Left lobe of liver (tissue), 2 donors: ENCODE measurements around the gene TRPV3. TPM values are rescaled to one million over a fixed set of nuclear protein-coding genes. Genes with fewer than 3 reads are reported as not detected.
"Not testable (repeated sequence)": the region's sequence is repeated elsewhere in the genome, so short reads cannot be mapped to it uniquely, and the experiment has no call there.

Experiments used
- ATAC-seq: fragments of 200-7000 bp; cut with Tn5 transposase; one replicate; pipeline ENCODE4 v1.9.1; 2020; ENCODE audit warnings: mild to moderate bottlenecking, moderate library complexity
- DNase-seq: peaks from one replicate; pipeline ENCODE4 v3.0.0-alpha.2; 2020; ENCODE audit warnings: low spot score
- total RNA-seq: library from RNA; stranded (reverse); gene quantifications from one replicate; pipeline ENCODE4 v1.2.1, GENCODE V29; 2021
- donor health status: DM: no; HTN: no; CAD: no; lungs with moderate emphysema.
- donor health status: DM: no; HTN: yes; CAD: no.

TRPV3 gene
- total RNA-seq, result 0.28 TPM

GRCh38 chr17:3557768-3558583 lies at the start of gene TRPV3:
TRPV3 (minus strand) TSS chr17:3557812; CDS start chr17:3554850, 2,962 bp downstream.
- ATAC-seq (peak; percentile 43), DNase-seq (peak; percentile 60)

GRCh38 chr17:3603870-3604259 lies 46.3 kb upstream of the TRPV3 start:
- ATAC-seq, result no peak
- no peak for DNase-seq

- DNase-seq (no peak), ATAC-seq (no peak)
Observed at GRCh38 chr17:3603119-3603869, 45.7 kb upstream of the TRPV3 start.

- no peak for DNase-seq
- peak; percentile 53 for ATAC-seq
Observed at GRCh38 chr17:3602499-3602898, 44.9 kb upstream of the TRPV3 start.

- ATAC-seq (peak; percentile 40), DNase-seq (no peak)
Observed at GRCh38 chr17:3600529-3601205, 43.1 kb upstream of the TRPV3 start.

- ATAC-seq (no peak), DNase-seq (no peak)
Observed at GRCh38 chr17:3598078-3598477, 40.5 kb upstream of the TRPV3 start.

- ATAC-seq (no peak), DNase-seq (no peak)
Observed at GRCh38 chr17:3596804-3597464, 39.3 kb upstream of the TRPV3 start.

GRCh38 chr17:3594976-3595375 lies 37.4 kb upstream of the TRPV3 start:
- no peak for DNase-seq

GRCh38 chr17:3594051-3594800 lies 36.6 kb upstream of the TRPV3 start:
- no peak for DNase-seq
- ATAC-seq, result peak; percentile 5

More at GRCh38 chr17:3594976-3595375, 37.4 kb upstream of the TRPV3 start:
- ATAC-seq, result no peak

- DNase-seq, result no peak
- no peak for ATAC-seq
Observed at GRCh38 chr17:3593384-3593783, 35.8 kb upstream of the TRPV3 start.

GRCh38 chr17:3592216-3592860 lies 34.7 kb upstream of the TRPV3 start:
- ATAC-seq, result peak; percentile 6

GRCh38 chr17:3590768-3591167 lies 33.2 kb upstream of the TRPV3 start:
- ATAC-seq (no peak), DNase-seq (no peak)

More at GRCh38 chr17:3592216-3592860, 34.7 kb upstream of the TRPV3 start:
- DNase-seq, result no peak

GRCh38 chr17:3590231-3590630 lies 32.6 kb upstream of the TRPV3 start:
- ATAC-seq, result no peak
- no peak for DNase-seq

- DNase-seq (no peak), ATAC-seq (no peak)
Observed at GRCh38 chr17:3589784-3590183, 32.2 kb upstream of the TRPV3 start.

- no peak for DNase-seq
- no peak for ATAC-seq
Observed at GRCh38 chr17:3585826-3586225, 28.2 kb upstream of the TRPV3 start.

- DNase-seq, result no peak
- no peak for ATAC-seq
Observed at GRCh38 chr17:3583456-3583855, 25.8 kb upstream of the TRPV3 start.

- DNase-seq (no peak), ATAC-seq (no peak)
Observed at GRCh38 chr17:3582915-3583314, 25.3 kb upstream of the TRPV3 start.

GRCh38 chr17:3578667-3579066 lies 21.1 kb upstream of the TRPV3 start:
- not testable (repeated sequence) for DNase-seq, ATAC-seq

GRCh38 chr17:3576970-3577369 lies 19.4 kb upstream of the TRPV3 start:
- peak; percentile 19 for ATAC-seq
- no peak for DNase-seq

- DNase-seq (no peak), ATAC-seq (no peak)
Observed at GRCh38 chr17:3575511-3575910, 17.9 kb upstream of the TRPV3 start.
